ENCODE measurements around the gene THBS2. TPM values are rescaled to one million over a fixed set of nuclear protein-coding genes. Genes with fewer than 3 reads are reported as not detected.

THBS2 gene
- total RNA-seq, 1 experiment from 2014 or later = not detected

- H3K36me3 ChIP-seq (ENCODE audit: low read depth) = no peaks in the 10 kb centered on the region
- intact Hi-C loops (cut with micrococcal nuclease; ENCODE audit: unreplicated experiment) = no loop called here
- POLR2A ChIA-PET (ENCODE audit: unreplicated experiment) = no interaction called here
Measured at GRCh38 chr6:169230946-169231789, 22.5 kb downstream of the THBS2 start.

GRCh38 chr6:169230322-169230665 is 23.4 kb downstream of the THBS2 start:
- Histone ChIP-seq H3K36me3 (ENCODE audit: low read depth) (no peaks in the 10 kb centered on the region), H3K4me1 (replicated peaks; ENCODE audit: insufficient read depth) (no peaks in the 10 kb centered on the region), H3K4me3 (no peak overlapping the region), H3K4me2 (no peak overlapping the region), H3K27me3 (ENCODE audit: insufficient read depth, low read depth) (peaks cover 53% of the 10 kb centered on the region), H3K79me2 (ENCODE audit: low read depth) (no peaks in the 10 kb centered on the region), H4K20me1 (ENCODE audit: insufficient read depth) (no peaks in the 10 kb centered on the region), H3K9me3 (ENCODE audit: insufficient read depth, low read depth) (no peaks in the 10 kb centered on the region), H3F3A (ENCODE audit: insufficient read depth, low read depth) (no peaks in the 10 kb centered on the region), H3K9me2 (ENCODE audit: insufficient read depth) (no peaks in the 10 kb centered on the region), H2AFZ (no peak overlapping the region), H3K27ac (no peak overlapping the region)
- no peak for TF ChIP-seq CTCF (conservative IDR thresholded peaks at IDR 0.05)
- TF ChIP-seq EZH2 (IDR thresholded peaks at IDR 0.05; ENCODE audit: low read depth) = no peak
- intact Hi-C loops (cut with micrococcal nuclease; ENCODE audit: unreplicated experiment) = no loop called here
- POLR2A ChIA-PET (ENCODE audit: unreplicated experiment) = no interaction called here
- CTCF ChIA-PET = no interaction called here
- no peak for DNase-seq
- BruUV-seq (replicated peaks) = no TSS peak

More at GRCh38 chr6:169230946-169231789, 22.5 kb downstream of the THBS2 start:
- no TSS peak for BruUV-seq (replicated peaks)
- no peaks in the 10 kb centered on the region for H3F3A ChIP-seq (ENCODE audit: insufficient read depth, low read depth)
- TF ChIP-seq CTCF (conservative IDR thresholded peaks at IDR 0.05) (no peak), EZH2 (IDR thresholded peaks at IDR 0.05; ENCODE audit: low read depth) (no peak)
- no peaks in the 10 kb centered on the region for H4K20me1 ChIP-seq (ENCODE audit: insufficient read depth)
- peaks cover 44% of the 10 kb centered on the region for H3K27me3 ChIP-seq (ENCODE audit: insufficient read depth, low read depth)
- no peaks in the 10 kb centered on the region for H3K9me3 ChIP-seq (ENCODE audit: insufficient read depth, low read depth)
- no peak overlapping the region for H3K4me3 ChIP-seq
- H3K9me2 ChIP-seq (ENCODE audit: insufficient read depth) = no peaks in the 10 kb centered on the region
- CTCF ChIA-PET = no interaction called here
- H3K27ac ChIP-seq = no peak overlapping the region
- H2AFZ ChIP-seq = no peak overlapping the region
- no peaks in the 10 kb centered on the region for H3K79me2 ChIP-seq (ENCODE audit: low read depth)
- H3K4me1 ChIP-seq (replicated peaks; ENCODE audit: insufficient read depth) = no peaks in the 10 kb centered on the region
- DNase-seq = no peak
- H3K4me2 ChIP-seq = no peak overlapping the region

GRCh38 chr6:169229615-169230321 is 23.9 kb downstream of the THBS2 start:
- H3K9me3 ChIP-seq (ENCODE audit: insufficient read depth, low read depth) = no peaks in the 10 kb centered on the region
- BruUV-seq (replicated peaks) = no TSS peak
- H3K27ac ChIP-seq = no peak overlapping the region
- no peak overlapping the region for H3K4me2 ChIP-seq
- H3F3A ChIP-seq (ENCODE audit: insufficient read depth, low read depth) = no peaks in the 10 kb centered on the region
- H3K9me2 ChIP-seq (ENCODE audit: insufficient read depth) = no peaks in the 10 kb centered on the region
- H2AFZ ChIP-seq = no peak overlapping the region
- CTCF ChIA-PET = no interaction called here
- no peaks in the 10 kb centered on the region for H3K79me2 ChIP-seq (ENCODE audit: low read depth)
- DNase-seq = no peak
- intact Hi-C loops (cut with micrococcal nuclease; ENCODE audit: unreplicated experiment) = no loop called here
- H3K4me1 ChIP-seq (replicated peaks; ENCODE audit: insufficient read depth) = no peaks in the 10 kb centered on the region
- TF ChIP-seq EZH2 (IDR thresholded peaks at IDR 0.05; ENCODE audit: low read depth) (no peak), CTCF (conservative IDR thresholded peaks at IDR 0.05) (no peak)
- peaks cover 58% of the 10 kb centered on the region for H3K27me3 ChIP-seq (ENCODE audit: insufficient read depth, low read depth)
- no peaks in the 10 kb centered on the region for H3K36me3 ChIP-seq (ENCODE audit: low read depth)
- POLR2A ChIA-PET (ENCODE audit: unreplicated experiment) = no interaction called here
- H3K4me3 ChIP-seq = no peak overlapping the region
- H4K20me1 ChIP-seq (ENCODE audit: insufficient read depth) = no peaks in the 10 kb centered on the region
